NCI-H460 (cell line): ENCODE measurements around the gene SGMS1. TPM values are rescaled to one million over a fixed set of nuclear protein-coding genes. Genes with fewer than 3 reads are reported as not detected.
"Not testable (repeated sequence)": the region's sequence is repeated elsewhere in the genome, so short reads cannot be mapped to it uniquely, and the experiment has no call there.

Source experiments
- DNase-seq: peaks from one replicate; pipeline ENCODE4 v3.0.0-alpha.2; 2016; ENCODE audit warnings: low read depth; ENCODE audit errors: extremely low read depth
- total RNA-seq: library from RNA; depleted of rRNA; stranded (reverse); fragments of >200 nt; shearing (Covaris generic); gene quantifications from 2 replicates; pipeline ENCODE4 v1.2.3, GENCODE V29; 2014

SGMS1 gene
- total RNA-seq, 1 experiment from 2014 or later: 58.7 TPM

DNA sequence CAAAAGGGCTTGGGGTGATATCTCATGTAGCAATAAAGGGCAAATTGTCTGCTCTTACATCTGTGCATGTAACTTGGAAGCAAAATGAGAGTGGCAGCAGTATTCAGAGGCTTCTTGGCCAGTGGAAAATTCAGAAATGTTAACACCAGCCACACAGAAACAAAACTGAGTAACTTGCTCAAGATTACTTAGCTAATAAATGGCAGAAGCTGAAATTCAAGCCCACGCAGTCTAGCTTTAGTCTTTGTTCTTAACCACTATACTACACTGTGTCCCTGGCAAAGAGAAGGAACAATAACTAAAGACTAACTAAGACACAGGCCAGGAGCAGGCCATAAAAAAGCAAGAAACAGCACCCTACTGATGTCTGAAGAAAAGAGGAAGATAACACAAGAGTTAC is 186.5 kb downstream of the SGMS1 start:
- no peak for DNase-seq

- DNase-seq: no peak
These were observed 187.0 kb downstream of the SGMS1 start for GRCh38 chr10:50436805-50437204.

GRCh38 chr10:50432211-50433009 is 191.3 kb downstream of the SGMS1 start:
- DNase-seq: no peak

GRCh38 chr10:50431791-50432190 is 192.0 kb downstream of the SGMS1 start:
- DNase-seq: no peak

DNA sequence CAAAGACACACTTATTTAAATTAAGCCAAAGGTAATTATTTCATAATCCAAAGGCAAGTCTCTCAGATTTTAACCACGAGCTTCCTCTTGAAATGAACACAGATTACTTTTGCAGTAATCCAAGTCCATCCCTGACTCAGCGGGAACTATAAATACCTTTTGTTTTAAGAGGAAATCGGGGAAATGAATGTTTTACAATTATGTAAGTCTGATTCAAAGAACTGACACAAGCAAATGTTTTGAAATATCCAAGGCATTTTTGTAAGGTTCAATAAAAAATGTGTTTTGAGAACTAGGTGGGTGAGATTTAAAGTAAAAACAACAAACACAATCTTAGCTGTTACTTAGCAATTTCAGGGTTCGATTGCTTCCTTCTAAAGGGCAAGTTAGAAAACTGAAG is 192.6 kb downstream of the SGMS1 start:
- DNase-seq: no peak

- no peak for DNase-seq
These were observed 197.3 kb downstream of the SGMS1 start for GRCh38 chr10:50426485-50426884.

DNA sequence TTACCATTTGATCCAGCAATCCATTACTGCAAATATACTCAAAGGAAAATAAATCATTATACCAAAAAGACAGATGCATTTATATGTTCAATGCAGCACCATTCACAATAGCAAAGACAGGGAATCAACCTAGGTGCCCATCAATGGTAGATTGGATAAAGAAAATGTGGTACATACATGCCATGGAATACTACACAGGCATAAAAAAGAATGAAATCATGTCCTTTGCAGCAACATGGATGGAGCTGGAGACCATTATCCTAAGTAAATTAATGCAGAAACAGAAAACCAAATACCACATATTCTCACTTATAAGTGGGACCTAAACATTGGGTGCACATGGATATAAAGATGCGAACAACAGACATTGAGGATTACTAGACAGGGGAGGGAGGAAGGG is 198.5 kb downstream of the SGMS1 start:
- DNase-seq: not testable (repeated sequence)

GRCh38 chr10:50423448-50423847 is 200.3 kb downstream of the SGMS1 start:
- no peak for DNase-seq

DNA sequence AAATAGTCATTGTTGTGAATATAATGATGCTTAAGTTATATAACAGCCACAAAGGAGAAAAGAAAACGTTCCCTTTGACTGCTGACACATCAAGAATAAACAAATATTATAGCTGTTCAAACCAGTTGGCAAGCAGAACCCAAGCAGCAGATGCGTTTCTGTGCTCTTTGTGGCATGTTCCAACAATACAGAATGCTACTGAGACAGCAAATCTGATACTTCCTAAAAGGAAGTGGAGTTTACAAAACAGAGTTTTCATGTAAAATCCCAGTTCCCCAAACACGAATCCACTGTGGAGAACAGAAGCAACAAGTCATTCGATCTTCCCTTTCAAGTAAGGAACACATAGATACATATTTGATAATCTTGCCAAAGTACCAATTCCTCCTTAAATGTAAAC is 201.5 kb downstream of the SGMS1 start:
- no peak for DNase-seq

- no peak for DNase-seq
These were observed 202.6 kb downstream of the SGMS1 start for GRCh38 chr10:50421026-50421719.

GRCh38 chr10:50420196-50420595 is 203.6 kb downstream of the SGMS1 start:
- DNase-seq: no peak

DNA sequence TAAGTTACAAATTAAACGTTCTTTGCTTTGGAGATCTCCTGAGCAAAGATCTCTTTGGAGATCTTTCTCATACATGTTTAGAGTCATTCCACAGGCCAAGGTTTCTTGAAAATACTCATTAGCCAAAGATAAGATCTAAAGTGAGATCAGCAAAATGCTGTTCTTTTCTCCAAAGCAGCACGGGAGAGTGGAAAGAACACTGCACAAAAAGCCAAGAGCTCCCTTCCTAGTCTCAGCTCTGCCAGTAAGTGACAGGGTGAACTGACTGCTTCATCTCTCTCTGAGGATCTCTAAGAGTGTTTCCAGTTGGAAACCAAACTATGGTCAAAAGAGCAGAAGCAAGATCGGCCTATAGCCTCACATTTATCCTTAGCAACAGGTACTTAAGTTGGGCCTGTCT is 204.0 kb downstream of the SGMS1 start:
- DNase-seq: no peak

GRCh38 chr10:50419091-50419490 is 204.7 kb downstream of the SGMS1 start:
- no peak for DNase-seq

- DNase-seq: peak; percentile 88
These were observed 205.6 kb downstream of the SGMS1 start for GRCh38 chr10:50417886-50418830.

DNA sequence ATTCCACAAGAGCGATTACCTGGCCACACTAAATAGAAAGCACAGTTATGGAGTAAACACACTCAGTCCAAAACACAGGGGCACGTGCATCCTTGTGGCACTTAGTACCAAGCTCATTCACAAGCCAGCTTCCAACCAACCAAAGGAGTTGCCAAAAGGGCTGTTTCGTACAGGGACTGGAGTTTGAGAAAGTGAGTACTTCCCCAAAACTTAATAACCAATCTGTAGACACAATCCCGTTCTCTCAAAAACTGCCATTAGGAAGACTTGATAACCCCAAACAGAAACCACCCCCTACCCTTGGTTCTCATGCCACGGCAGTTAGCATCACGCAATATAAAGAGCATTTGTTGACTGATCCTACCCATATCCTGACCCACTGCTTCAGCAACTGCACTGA is 206.3 kb downstream of the SGMS1 start:
- DNase-seq: peak; percentile 26

DNA sequence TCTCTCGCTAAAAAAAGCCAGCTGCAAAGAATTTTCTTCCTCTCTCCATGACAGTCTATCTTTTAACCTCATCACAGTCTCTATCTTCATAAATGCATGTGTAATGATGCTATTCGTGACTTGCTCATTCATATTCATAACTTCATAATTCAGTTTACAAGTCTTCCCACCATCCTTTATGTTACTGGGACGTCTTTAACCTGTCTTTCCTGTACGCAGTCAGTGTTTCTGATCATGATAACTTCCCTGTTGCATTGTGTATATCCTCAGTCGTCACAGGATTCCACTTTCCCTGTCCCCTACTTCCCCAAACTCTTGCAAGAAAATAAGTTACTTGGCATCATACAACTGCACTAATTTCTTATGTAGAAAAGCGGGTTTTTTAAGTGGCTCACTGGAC is 206.9 kb downstream of the SGMS1 start:
- DNase-seq: no peak

- no peak for DNase-seq
These were observed 207.5 kb downstream of the SGMS1 start for GRCh38 chr10:50416181-50416824.

DNA sequence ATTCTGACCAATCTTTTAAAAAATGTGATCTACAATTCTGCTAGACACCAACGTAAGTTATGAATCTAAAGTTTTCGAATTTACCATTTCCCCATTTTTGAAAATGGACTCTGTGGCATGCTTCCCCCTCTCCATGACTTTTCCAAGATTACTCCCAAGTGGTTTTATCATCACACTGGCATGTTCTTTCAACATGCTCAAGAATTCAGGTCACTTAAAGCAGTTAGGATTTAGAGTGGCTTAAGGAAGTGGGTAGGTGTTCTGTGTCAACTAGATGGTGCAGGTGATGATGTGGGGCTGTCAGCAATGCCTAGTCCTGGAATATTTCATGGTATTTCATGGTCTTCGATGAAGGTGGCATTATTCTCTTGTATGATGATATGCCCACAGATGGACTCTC is 208.5 kb downstream of the SGMS1 start:
- no peak for DNase-seq

DNA sequence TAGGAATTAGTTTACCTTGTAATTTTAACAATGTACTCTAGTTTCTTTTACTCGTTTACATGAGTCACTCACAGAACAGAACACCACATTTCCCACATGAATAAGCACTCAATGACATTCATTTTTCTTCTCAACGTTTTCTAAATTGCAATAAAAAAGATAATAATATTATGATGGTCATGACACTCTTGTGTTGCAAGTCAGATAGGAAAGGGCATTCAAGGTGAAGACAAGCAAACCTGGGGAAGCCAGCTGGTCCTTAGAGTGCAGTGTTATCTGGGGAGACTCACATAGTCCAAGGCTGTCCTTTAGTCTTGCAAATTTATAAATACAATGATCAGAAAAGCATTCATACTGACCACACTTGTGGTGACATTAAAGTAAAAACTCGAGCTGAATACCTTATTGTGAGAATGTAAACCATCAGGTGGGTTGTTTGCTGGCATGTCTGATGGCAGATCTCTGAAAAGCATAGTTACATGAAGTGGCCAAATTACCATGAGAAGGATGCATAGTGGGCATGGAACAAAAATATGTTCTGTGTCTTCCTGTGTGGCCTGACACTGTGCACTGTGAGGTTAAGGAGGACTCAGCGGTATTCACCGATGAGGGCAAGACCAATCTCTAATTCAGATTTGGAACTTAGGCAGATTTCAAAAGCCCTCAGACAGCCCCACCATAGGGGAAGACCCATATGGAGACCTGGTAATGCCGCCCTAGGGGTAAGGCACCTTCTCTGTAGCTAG is 213.5 kb downstream of the SGMS1 start:
- DNase-seq: no peak
